ENCODE data around the gene TYMS. TPM values are rescaled to one million over a fixed set of nuclear protein-coding genes. Genes with fewer than 3 reads are reported as not detected.

The TYMS gene
- total RNA-seq, 1 experiment from 2014 or later: 140 TPM

DNA sequence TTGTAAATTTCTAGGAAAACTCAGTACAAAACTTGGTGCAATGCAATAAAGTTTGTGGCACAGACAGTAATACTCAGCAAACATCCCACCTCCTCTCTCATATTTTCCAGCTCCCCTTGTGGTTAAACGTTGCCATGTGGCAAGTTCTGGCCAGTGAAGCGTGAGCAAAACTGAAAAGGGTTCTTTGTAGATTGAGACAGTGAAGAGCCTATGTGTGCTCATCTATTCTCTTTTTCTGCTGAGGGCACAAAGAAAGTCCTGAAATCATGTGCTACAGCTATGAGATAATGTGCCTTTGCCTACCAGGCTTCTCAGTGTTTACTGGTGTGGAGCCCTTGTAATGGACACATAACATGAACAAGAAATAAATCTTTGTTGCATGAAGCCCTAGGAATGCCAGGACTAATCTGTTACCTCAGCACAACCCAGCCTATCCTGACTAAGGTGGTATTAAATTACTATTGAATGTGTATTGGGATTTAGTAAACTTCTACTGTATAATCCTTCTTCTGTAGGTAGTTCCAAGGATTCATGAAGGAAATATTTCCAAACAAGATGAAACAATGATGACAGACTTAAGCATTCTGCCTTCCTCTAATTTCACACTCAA lies 13.0 kb upstream of the TYMS start:
- Histone ChIP-seq H3K79me1 (ENCODE audit: insufficient read depth, low read depth, low read length, poor library complexity, severe bottlenecking) (no peaks in the 10 kb centered on the region), H3K18ac (ENCODE audit: insufficient read length, low read depth, low read length) (no peak overlapping the region), H3K56ac (ENCODE audit: insufficient read length, low read depth, low read length) (no peak overlapping the region), H3K4me2 (ENCODE audit: insufficient read depth, insufficient read length, low read length) (no peak overlapping the region), H2BK5ac (ENCODE audit: insufficient read length, low read length) (no peak overlapping the region), H3K27ac (ENCODE audit: insufficient read length, low read depth, low read length) (no peak overlapping the region), H2AK5ac (ENCODE audit: insufficient read length, low read length) (no peak overlapping the region), H3K79me2 (ENCODE audit: insufficient read depth, low read length) (no peaks in the 10 kb centered on the region), H4K5ac (ENCODE audit: insufficient read length, low read depth, low read length) (no peak overlapping the region), H3K27me3 (ENCODE audit: insufficient read depth, low read length) (no peaks in the 10 kb centered on the region), H3K9me3 (ENCODE audit: control insufficient read depth, low read depth, low read length) (no peaks in the 10 kb centered on the region), H3K23me2 (ENCODE audit: insufficient read length, low read depth, low read length, poor library complexity, severe bottlenecking) (no peaks in the 10 kb centered on the region), H3K4ac (ENCODE audit: low read depth, low read length) (no peak overlapping the region), H2BK20ac (ENCODE audit: low read depth, low read length, poor library complexity, severe bottlenecking) (no peak overlapping the region), H3K9ac (ENCODE audit: extremely low read depth, insufficient read length, low read length) (no peak overlapping the region), H2AFZ (ENCODE audit: low read length) (no peak overlapping the region), H4K8ac (replicated peaks; ENCODE audit: insufficient read length, low read depth, low read length) (no peak overlapping the region), H3K4me1 (ENCODE audit: insufficient read depth, low read length) (no peaks in the 10 kb centered on the region), H4K20me1 (ENCODE audit: control insufficient read depth, insufficient read depth, insufficient read length) (no peaks in the 10 kb centered on the region), H2BK120ac (ENCODE audit: low read depth, low read length, poor library complexity, severe bottlenecking) (no peak overlapping the region), H3K14ac (ENCODE audit: insufficient read depth, low read length) (no peak overlapping the region), H3T11ph (ENCODE audit: low read length) (no peak overlapping the region), H2BK15ac (ENCODE audit: low read depth, low read length) (no peak overlapping the region), H2BK12ac (ENCODE audit: insufficient read length, low read depth, low read length) (no peak overlapping the region), H4K91ac (ENCODE audit: insufficient read length, low read depth, low read length) (no peak overlapping the region), H3K23ac (ENCODE audit: insufficient read length, low read depth, low read length) (no peak overlapping the region)
- WGBS (ENCODE audit: extremely low coverage, insufficient read length, low lambda C conversion rate): no CpG with 5 or more reads among the region's 2 CpGs
- Mint-ChIP-seq H3K27ac (no peak overlapping the region), H3K27me3 (ENCODE audit: low read depth) (no peaks in the 10 kb centered on the region), H3K36me3 (ENCODE audit: insufficient read depth in 1 of 3, low read depth in 3 of 3) (no peaks in the 10 kb centered on the region), H3K4me3 (no peak overlapping the region), H3K4me1 (0 out of 4 replicates have a peak, but pooled peaks cover 0 to 2% of the 10 kb centered on the region in 2 experiments), H3K9me3 (no peaks in the 10 kb centered on the region)
- TF ChIP-seq, protein P1, sequence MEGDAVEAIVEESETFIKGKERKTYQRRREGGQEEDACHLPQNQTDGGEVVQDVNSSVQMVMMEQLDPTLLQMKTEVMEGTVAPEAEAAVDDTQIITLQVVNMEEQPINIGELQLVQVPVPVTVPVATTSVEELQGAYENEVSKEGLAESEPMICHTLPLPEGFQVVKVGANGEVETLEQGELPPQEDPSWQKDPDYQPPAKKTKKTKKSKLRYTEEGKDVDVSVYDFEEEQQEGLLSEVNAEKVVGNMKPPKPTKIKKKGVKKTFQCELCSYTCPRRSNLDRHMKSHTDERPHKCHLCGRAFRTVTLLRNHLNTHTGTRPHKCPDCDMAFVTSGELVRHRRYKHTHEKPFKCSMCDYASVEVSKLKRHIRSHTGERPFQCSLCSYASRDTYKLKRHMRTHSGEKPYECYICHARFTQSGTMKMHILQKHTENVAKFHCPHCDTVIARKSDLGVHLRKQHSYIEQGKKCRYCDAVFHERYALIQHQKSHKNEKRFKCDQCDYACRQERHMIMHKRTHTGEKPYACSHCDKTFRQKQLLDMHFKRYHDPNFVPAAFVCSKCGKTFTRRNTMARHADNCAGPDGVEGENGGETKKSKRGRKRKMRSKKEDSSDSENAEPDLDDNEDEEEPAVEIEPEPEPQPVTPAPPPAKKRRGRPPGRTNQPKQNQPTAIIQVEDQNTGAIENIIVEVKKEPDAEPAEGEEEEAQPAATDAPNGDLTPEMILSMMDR (conservative IDR thresholded peaks at IDR 0.05): no peak; the same call in 1 of the 3 replicates
- DNase-seq: no peak
